Activated CD8-positive, alpha-beta T cell treated with anti-CD3 and anti-CD28 coated beads for 36 hours (primary cell): Measurements from ENCODE around the gene ZNF415. TPM values are rescaled to one million over a fixed set of nuclear protein-coding genes. Genes with fewer than 3 reads are reported as not detected.

ENCODE experiments used
- ATAC-seq: fragments of 200-7000 bp; cut with Tn5 transposase; one replicate; pipeline ENCODE4 v1.10.0; 2021; ENCODE audit warnings: mild to moderate bottlenecking, moderate library complexity
- CTCF ChIA-PET: fragments of 350-600 bp; sonication (Branson Sonifier 250); formaldehyde crosslinking; loops from one replicate; lab custom pipeline; 2021; ENCODE audit warnings: antibody characterized with exemption; lab: Charles Lee
- POLR2A ChIA-PET: fragments of 350-600 bp; sonication (Branson Sonifier 250); formaldehyde crosslinking; loops from one replicate; lab custom pipeline; 2021; ENCODE audit warnings: antibody characterized with exemption; lab: Charles Lee
- DNase-seq: peaks from one replicate; pipeline ENCODE4 v3.0.0-alpha.2; 2020
- H3K27ac Mint-ChIP-seq: one replicate; pipeline ENCODE4 v1.8.0; 2021; ENCODE audit warnings: mild to moderate bottlenecking, mixed read lengths
- H3K27me3 Mint-ChIP-seq: one replicate; pipeline ENCODE4 v1.8.0; 2021; ENCODE audit warnings: mixed read lengths
- H3K36me3 Mint-ChIP-seq: one replicate; pipeline ENCODE4 v1.8.0; 2021; ENCODE audit warnings: low read depth, mixed read lengths
- H3K4me1 Mint-ChIP-seq: one replicate; pipeline ENCODE4 v1.8.0; 2021; ENCODE audit warnings: low read depth, mixed read lengths
- H3K4me3 Mint-ChIP-seq: one replicate; pipeline ENCODE4 v1.8.0; 2021; ENCODE audit warnings: mild to moderate bottlenecking, moderate library complexity, mixed read lengths
- H3K9me3 Mint-ChIP-seq: one replicate; pipeline ENCODE4 v1.8.0; 2021; ENCODE audit warnings: mixed read lengths
- intact Hi-C: fragments of 100-400 bp; cut with micrococcal nuclease; formaldehyde crosslinking; loops from one replicate; pipeline ENCODE4 v1.10.0; 2022
- total RNA-seq, 2 experiments: library from RNA; stranded (reverse); gene quantifications; one replicate each; pipeline ENCODE4 v1.2.3, GENCODE V29; 2021
- TF ChIP-seq, protein P1 (sequence below): fragments of 200-600 bp; IDR thresholded peaks from one replicate; pipeline ENCODE4 v1.8.0; 2022; ENCODE audit warnings: antibody characterized with exemption, mild to moderate bottlenecking

ZNF415 gene
- total RNA-seq, 2 experiments from 2014 or later = 3.1 to 3.7 TPM

DNA sequence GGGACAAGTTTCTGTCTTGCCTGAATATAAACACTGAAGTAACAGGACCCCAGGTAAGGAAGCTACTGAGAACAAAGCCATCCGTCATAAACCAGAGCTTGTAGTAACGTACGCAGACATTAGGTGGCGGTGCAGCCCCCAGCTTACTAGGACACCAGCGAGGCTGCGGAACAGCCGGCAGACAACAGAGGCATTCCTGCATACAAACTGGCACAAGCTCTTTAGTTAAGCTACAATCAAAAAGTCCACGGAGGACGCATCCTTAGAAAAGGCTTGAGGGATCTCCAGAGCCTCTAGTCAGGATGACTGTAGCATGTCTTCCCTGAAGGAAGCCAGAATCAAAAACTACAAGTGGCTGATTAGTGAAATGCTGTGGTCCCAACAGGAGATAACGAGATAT, 55.7 kb downstream of the ZNF415 start:
- H3K27me3 Mint-ChIP-seq = no peaks in the 10 kb centered on the region
- CTCF ChIA-PET = interaction anchor here (1.0 kb wide), 2 partner anchors 56 to 182 kb away, joined by 3 read pairs; no protein-coding TSS in a partner anchor
- H3K27ac Mint-ChIP-seq = no peak overlapping the region
- peaks cover 96% of the 10 kb centered on the region for H3K36me3 Mint-ChIP-seq
- TF ChIP-seq, protein P1, sequence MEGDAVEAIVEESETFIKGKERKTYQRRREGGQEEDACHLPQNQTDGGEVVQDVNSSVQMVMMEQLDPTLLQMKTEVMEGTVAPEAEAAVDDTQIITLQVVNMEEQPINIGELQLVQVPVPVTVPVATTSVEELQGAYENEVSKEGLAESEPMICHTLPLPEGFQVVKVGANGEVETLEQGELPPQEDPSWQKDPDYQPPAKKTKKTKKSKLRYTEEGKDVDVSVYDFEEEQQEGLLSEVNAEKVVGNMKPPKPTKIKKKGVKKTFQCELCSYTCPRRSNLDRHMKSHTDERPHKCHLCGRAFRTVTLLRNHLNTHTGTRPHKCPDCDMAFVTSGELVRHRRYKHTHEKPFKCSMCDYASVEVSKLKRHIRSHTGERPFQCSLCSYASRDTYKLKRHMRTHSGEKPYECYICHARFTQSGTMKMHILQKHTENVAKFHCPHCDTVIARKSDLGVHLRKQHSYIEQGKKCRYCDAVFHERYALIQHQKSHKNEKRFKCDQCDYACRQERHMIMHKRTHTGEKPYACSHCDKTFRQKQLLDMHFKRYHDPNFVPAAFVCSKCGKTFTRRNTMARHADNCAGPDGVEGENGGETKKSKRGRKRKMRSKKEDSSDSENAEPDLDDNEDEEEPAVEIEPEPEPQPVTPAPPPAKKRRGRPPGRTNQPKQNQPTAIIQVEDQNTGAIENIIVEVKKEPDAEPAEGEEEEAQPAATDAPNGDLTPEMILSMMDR = peak; percentile 44
- H3K9me3 Mint-ChIP-seq = peaks cover 53% of the 10 kb centered on the region
- intact Hi-C loops = no loop called here
- ATAC-seq = no peak
- no peak overlapping the region for H3K4me3 Mint-ChIP-seq
- peaks cover 11% of the 10 kb centered on the region for H3K4me1 Mint-ChIP-seq
- peak; percentile 61 for DNase-seq
- POLR2A ChIA-PET = no interaction called here

DNA sequence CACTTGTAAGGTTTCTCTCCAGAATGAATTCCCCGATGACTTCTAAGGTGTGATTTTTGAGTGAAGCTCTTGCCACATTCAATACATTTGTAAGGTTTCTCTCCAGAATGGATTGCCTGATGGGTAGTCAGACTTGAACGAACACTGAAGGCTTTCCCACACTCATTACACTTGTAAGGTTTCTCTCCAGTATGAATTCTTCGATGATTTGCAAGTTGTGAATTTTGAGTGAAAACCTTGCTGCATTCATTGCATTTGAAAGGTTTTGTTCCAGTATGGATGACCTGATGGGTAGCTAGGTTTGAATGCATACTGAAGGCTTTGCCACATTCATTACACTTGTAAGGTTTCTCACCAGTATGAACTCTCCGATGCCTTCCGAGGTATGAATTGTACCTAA, 63.9 kb downstream of the ZNF415 start:
- DNase-seq (no peak), ATAC-seq (no peak)
- Mint-ChIP-seq H3K9me3 (peaks cover 53% of the 10 kb centered on the region), H3K4me1 (no peaks in the 10 kb centered on the region), H3K27me3 (no peaks in the 10 kb centered on the region), H3K27ac (no peak overlapping the region), H3K4me3 (no peak overlapping the region), H3K36me3 (peaks cover 74% of the 10 kb centered on the region)
- ChIA-PET CTCF (no interaction called here), POLR2A (no interaction called here)
- intact Hi-C loops = no loop called here
- TF ChIP-seq, protein P1 = no peak

DNA sequence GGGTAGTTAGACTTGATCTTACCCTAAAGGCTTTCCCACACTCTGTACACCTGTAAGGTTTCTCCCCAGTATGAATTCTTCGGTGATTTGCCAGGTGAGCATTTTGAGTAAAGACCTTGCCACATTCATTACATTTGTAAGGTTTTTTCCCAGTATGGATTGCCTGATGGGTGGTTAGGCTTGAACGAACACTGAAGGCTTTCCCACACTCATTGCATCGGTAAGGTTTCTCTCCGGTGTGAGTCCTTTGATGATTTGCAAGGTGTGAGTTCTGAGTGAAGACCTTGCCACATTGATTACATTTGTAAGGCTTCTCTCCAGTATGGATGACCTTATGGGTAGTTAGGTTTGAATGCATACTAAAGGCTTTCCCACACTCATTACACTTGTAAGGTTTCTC, 64.5 kb downstream of the ZNF415 start:
- POLR2A ChIA-PET = no interaction called here
- peaks cover 56% of the 10 kb centered on the region for H3K9me3 Mint-ChIP-seq
- H3K4me1 Mint-ChIP-seq = no peaks in the 10 kb centered on the region
- no peak for DNase-seq
- H3K4me3 Mint-ChIP-seq = no peak overlapping the region
- H3K27ac Mint-ChIP-seq = no peak overlapping the region
- no peak for ATAC-seq
- intact Hi-C loops = no loop called here
- TF ChIP-seq, protein P1 = no peak
- no peaks in the 10 kb centered on the region for H3K27me3 Mint-ChIP-seq
- CTCF ChIA-PET = no interaction called here
- H3K36me3 Mint-ChIP-seq = peaks cover 72% of the 10 kb centered on the region

DNA sequence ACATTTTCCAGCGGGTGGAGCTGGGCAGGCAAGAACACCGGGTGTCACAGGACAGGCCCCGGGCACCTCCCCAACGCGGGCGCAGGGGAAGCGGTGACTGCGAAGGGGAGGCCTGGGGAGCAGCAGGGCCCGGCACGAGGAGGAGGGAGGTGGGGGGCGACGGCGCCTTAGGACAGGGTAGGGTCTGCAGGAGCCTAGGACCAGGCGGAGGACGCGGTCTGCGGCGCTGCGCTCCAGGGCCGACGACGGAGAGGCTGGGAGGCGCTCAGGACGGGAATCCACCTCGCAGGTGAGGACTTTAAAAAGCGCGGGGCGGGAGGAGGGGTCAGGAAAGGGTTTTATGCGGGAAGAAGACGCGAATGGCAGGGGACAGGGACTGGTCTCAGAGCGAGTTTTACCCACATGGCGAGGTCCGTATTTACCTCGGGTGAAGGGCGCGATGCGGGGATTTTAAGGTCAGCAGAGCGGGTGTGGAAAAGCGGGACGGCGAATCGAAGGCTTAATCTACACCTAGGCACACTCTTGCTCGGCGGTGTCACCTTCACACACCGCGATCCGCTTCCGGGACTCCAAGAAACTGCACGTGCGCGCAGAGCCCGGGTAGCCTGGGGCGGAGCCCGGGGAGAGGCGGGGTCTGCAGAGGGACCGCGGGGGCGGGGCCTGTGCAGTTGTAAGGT, 74.7 kb downstream of the ZNF415 start:
- H3K36me3 Mint-ChIP-seq = peaks cover 36% of the 10 kb centered on the region
- POLR2A ChIA-PET = interaction anchor here (0.7 kb wide), 1 partner anchor 67 kb away, joined by 3 read pairs; no protein-coding TSS in a partner anchor
- H3K4me1 Mint-ChIP-seq = peaks cover 5% of the 10 kb centered on the region
- intact Hi-C loops = no loop called here
- CTCF ChIA-PET = no interaction called here
- H3K27ac Mint-ChIP-seq = no peak overlapping the region
- ATAC-seq (peak; percentile 62), DNase-seq (peak; percentile 56)
- peak overlapping the region; percentile 43 for H3K4me3 Mint-ChIP-seq
- H3K9me3 Mint-ChIP-seq = peaks cover 46% of the 10 kb centered on the region
- TF ChIP-seq, protein P1 = no peak
- H3K27me3 Mint-ChIP-seq = peaks cover 15% of the 10 kb centered on the region

Other genes with a start within 250 kb of the ZNF415 start
- 1 to 10 TPM; 7.0 to 9.4 TPM for gene ZNF320, start 235.3 kb downstream of the ZNF415 start, total RNA-seq
- gene ZNF888, start 209.5 kb downstream of the ZNF415 start, total RNA-seq = 1 to 10 TPM; 4.5 to 4.8 TPM
- gene ZNF816, start 170.0 kb downstream of the ZNF415 start, total RNA-seq = 10 to 100 TPM; 10.2 to 12.6 TPM
- not detected for gene ERVV-1, start 119.0 kb downstream of the ZNF415 start, total RNA-seq
- gene ERVV-2, start 88.2 kb downstream of the ZNF415 start, total RNA-seq = not detected
- gene ZNF160, start 29.5 kb downstream of the ZNF415 start, total RNA-seq = 10 to 100 TPM; 48.0 to 50.0 TPM
- gene ZNF347, start 26.1 kb upstream of the ZNF415 start, total RNA-seq = 1 to 10 TPM; 6.6 to 8.2 TPM
- 1 to 10 TPM; 7.5 to 9.3 TPM for gene ZNF665, start 60.4 kb upstream of the ZNF415 start, total RNA-seq
- 1 to 10 TPM; 8.3 to 8.7 TPM for gene ZNF677, start 122.0 kb upstream of the ZNF415 start, total RNA-seq
- not detected for gene VN1R2, start 125.4 kb upstream of the ZNF415 start, total RNA-seq
- gene VN1R4, start 134.8 kb upstream of the ZNF415 start, total RNA-seq = not detected
- gene ZNF845, start 200.8 kb upstream of the ZNF415 start, total RNA-seq = 1 to 10 TPM; 5.5 to 5.6 TPM
- 10 to 100 TPM; 23.2 to 26.0 TPM for gene ZNF525, start 232.8 kb upstream of the ZNF415 start, total RNA-seq